Ascending aorta (tissue), 2 donors: ENCODE data around the gene CFAP100. TPM values are rescaled to one million over a fixed set of nuclear protein-coding genes. Genes with fewer than 3 reads are reported as not detected.
A peak's percentile ranks its signal among the peaks of the same experiment; 100 is the strongest.

Experiments
- DNase-seq, 2 donors: peaks; one replicate each; pipeline ENCODE4 v3.0.0-alpha.2; 2019; ENCODE audit warnings: low spot score in 2 of 2
- H3K27ac ChIP-seq, 2 donors: fragments of 200-600 bp; sonication (generic); one replicate each; pipeline ENCODE4 v1.5.1; 2016 to 2017; ENCODE audit warnings: mild to moderate bottlenecking in 1 of 2
- H3K27me3 ChIP-seq: fragments of 200-600 bp; sonication (generic); one replicate; pipeline ENCODE4 v1.5.1; 2017
- H3K36me3 ChIP-seq, 2 donors: fragments of 200-600 bp; sonication (generic); one replicate each; pipeline ENCODE4 v1.5.1; 2016
- H3K4me1 ChIP-seq, 2 donors: fragments of 200-600 bp; sonication (generic); one replicate each; pipeline ENCODE4 v1.5.1; 2016 to 2017; ENCODE audit warnings: mild to moderate bottlenecking in 1 of 2
- H3K4me3 ChIP-seq, 2 donors: fragments of 200-600 bp; sonication (generic); one replicate each; pipeline ENCODE4 v1.5.1; 2016 to 2017; ENCODE audit warnings: mild to moderate bottlenecking in 1 of 2
- H3K9me3 ChIP-seq, 2 donors: fragments of 200-600 bp; sonication (generic); one replicate each; pipeline ENCODE4 v1.5.1; 2016
- CTCF ChIP-seq, 3 experiments: fragments of 200-600 bp in 2 of 3; fragments of 450-650 bp in 1 of 3; sonication (generic) in 2 of 3; IDR thresholded peaks; one replicate each; pipeline ENCODE4 v1.5.1; 2016 to 2019; ENCODE audit warnings: antibody characterized with exemption in 3 of 3, mild to moderate bottlenecking in 1 of 3, moderate library complexity in 1 of 3
- intact Hi-C: fragments of 100-400 bp; cut with DNase I; formaldehyde crosslinking; loops from one replicate; pipeline ENCODE4 v1.15.1; 2023
- total RNA-seq: library from RNA; depleted of rRNA; stranded (reverse); fragments of >200 nt; gene quantifications from one replicate; pipeline ENCODE4 v1.1.0, GENCODE V29; 2016

Gene CFAP100
- total RNA-seq, 1 donor from 2014 or later = not detected

- no peak for DNase-seq
- Histone ChIP-seq H3K9me3 (peaks cover 0 to 11% of the 10 kb centered on the region in 2 donors), H3K27ac (no peak overlapping the region), H3K36me3 (peaks cover 10 to 35% of the 10 kb centered on the region in 2 donors), H3K4me3 (no peak overlapping the region), H3K27me3 (no peaks in the 10 kb centered on the region), H3K4me1 (no peaks in the 10 kb centered on the region)
- TF ChIP-seq CTCF (IDR thresholded peaks at IDR 0.05) = no peak
- intact Hi-C loops = no loop called here
Measured at GRCh38 chr3:126432361-126433104, 37.8 kb downstream of the CFAP100 start.

GRCh38 chr3:126433105-126433430 lies 38.4 kb downstream of the CFAP100 start:
- no peak overlapping the region for H3K27ac ChIP-seq
- no peak for TF ChIP-seq CTCF (IDR thresholded peaks at IDR 0.05)
- H3K4me1 ChIP-seq = no peaks in the 10 kb centered on the region
- no peak overlapping the region for H3K4me3 ChIP-seq
- peak in 1 of 2 donors; percentile 54 for DNase-seq
- intact Hi-C loops = no loop called here
- no peaks in the 10 kb centered on the region for H3K27me3 ChIP-seq
- peaks cover 0 to 11% of the 10 kb centered on the region in 2 donors for H3K9me3 ChIP-seq
- H3K36me3 ChIP-seq = peaks cover 12 to 41% of the 10 kb centered on the region in 2 donors

- H3K36me3 ChIP-seq = peaks cover 18 to 47% of the 10 kb centered on the region in 2 donors
Measured at GRCh38 chr3:126433496-126434263, 39.0 kb downstream of the CFAP100 start.

GRCh38 chr3:126434264-126434590 lies 39.5 kb downstream of the CFAP100 start:
- Histone ChIP-seq H3K9me3 (peaks cover 0 to 11% of the 10 kb centered on the region in 2 donors), H3K4me3 (no peak overlapping the region), H3K36me3 (peaks cover 19 to 52% of the 10 kb centered on the region in 2 donors), H3K27ac (no peak overlapping the region), H3K27me3 (no peaks in the 10 kb centered on the region), H3K4me1 (no peaks in the 10 kb centered on the region)
- TF ChIP-seq CTCF (IDR thresholded peaks at IDR 0.05) = no peak
- peak in 1 of 2 donors; percentile 53 for DNase-seq
- intact Hi-C loops = no loop called here

More at GRCh38 chr3:126433496-126434263, 39.0 kb downstream of the CFAP100 start:
- DNase-seq = no peak
- no peak overlapping the region for H3K4me3 ChIP-seq
- no peaks in the 10 kb centered on the region for H3K4me1 ChIP-seq
- intact Hi-C loops = no loop called here
- H3K27ac ChIP-seq = no peak overlapping the region
- TF ChIP-seq CTCF (IDR thresholded peaks at IDR 0.05) = no peak
- H3K9me3 ChIP-seq = peaks cover 0 to 11% of the 10 kb centered on the region in 2 donors
- no peaks in the 10 kb centered on the region for H3K27me3 ChIP-seq

GRCh38 chr3:126434931-126435411 lies 40.3 kb downstream of the CFAP100 start:
- Histone ChIP-seq H3K9me3 (peaks cover 0 to 8% of the 10 kb centered on the region in 2 donors), H3K4me3 (no peak overlapping the region), H3K27ac (no peak overlapping the region), H3K36me3 (peaks cover 19 to 60% of the 10 kb centered on the region in 2 donors), H3K27me3 (no peaks in the 10 kb centered on the region), H3K4me1 (no peaks in the 10 kb centered on the region)
- intact Hi-C loops = no loop called here
- DNase-seq = peak in 1 of 2 donors; percentile 59
- no peak for TF ChIP-seq CTCF (IDR thresholded peaks at IDR 0.05)
